Liver (tissue), 9 donors: ENCODE measurements around the gene ADCY9. TPM values are rescaled to one million over a fixed set of nuclear protein-coding genes. Genes with fewer than 3 reads are reported as not detected.

Source experiments
- DNase-seq: peaks from one replicate; pipeline ENCODE4 v3.0.0-alpha.2; 2017; ENCODE audit warnings: low spot score
- H3K27ac ChIP-seq, 2 donors: one replicate each; pipeline ENCODE4 v1.7.0; 2013; ENCODE audit warnings: inconsistent platforms in 2 of 2, low read length in 2 of 2, control low read depth in 1 of 2, low read depth in 1 of 2, mild to moderate bottlenecking in 1 of 2
- H3K27me3 ChIP-seq, 4 donors: one replicate each; pipeline versions ENCODE4 v1.6.1 to v1.7.0; 2013; ENCODE audit warnings: low read length in 3 of 4, inconsistent platforms in 1 of 4, mild to moderate bottlenecking in 1 of 4, moderate library complexity in 1 of 4; ENCODE audit not compliant: control insufficient read depth in 4 of 4, insufficient read depth in 4 of 4
- H3K36me3 ChIP-seq, 4 donors: one replicate each; pipeline versions ENCODE4 v1.6.1 to v1.7.0; 2013; ENCODE audit warnings: low read length in 3 of 4, mild to moderate bottlenecking in 3 of 4, low read depth in 1 of 4, moderate library complexity in 1 of 4; ENCODE audit not compliant: control insufficient read depth in 4 of 4, insufficient read depth in 3 of 4
- H3K4me1 ChIP-seq, 4 donors: one replicate each; pipeline versions ENCODE4 v1.6.1 to v1.7.0; 2013; ENCODE audit warnings: low read length in 3 of 4, mild to moderate bottlenecking in 3 of 4, moderate library complexity in 1 of 4; ENCODE audit not compliant: control insufficient read depth in 4 of 4, insufficient read depth in 4 of 4
- H3K4me3 ChIP-seq, 3 donors: one replicate each; pipeline versions ENCODE4 v1.6.1 to v1.7.0; 2013; ENCODE audit warnings: low read length in 3 of 3, control low read depth in 1 of 3, low read depth in 1 of 3, mild to moderate bottlenecking in 1 of 3
- H3K9ac ChIP-seq, 2 donors: one replicate each; pipeline ENCODE4 v1.7.0; 2013; ENCODE audit warnings: low read length in 2 of 2, mild to moderate bottlenecking in 2 of 2, moderate library complexity in 2 of 2, control low read depth in 1 of 2, low read depth in 1 of 2
- H3K9me3 ChIP-seq, 4 donors: one replicate each; pipeline versions ENCODE4 v1.6.1 to v1.7.0; 2013; ENCODE audit warnings: low read length in 3 of 4; ENCODE audit not compliant: control insufficient read depth in 4 of 4
- EGR1 ChIP-seq, 2 donors: IDR thresholded peaks; 2 replicates each; pipeline ENCODE4 v1.6.1; 2016 to 2018; ENCODE audit warnings: antibody characterized with exemption in 2 of 2, low read depth in 2 of 2
- FOXA1 ChIP-seq: IDR thresholded peaks from 2 replicates; pipeline ENCODE4 v1.6.1; 2016; ENCODE audit warnings: antibody characterized with exemption
- FOXA2 ChIP-seq: IDR thresholded peaks from 2 replicates; pipeline ENCODE4 v1.6.1; 2016; ENCODE audit warnings: antibody characterized with exemption
- GABPA ChIP-seq, 2 donors: IDR thresholded peaks in 1 of 2; conservative IDR thresholded peaks in 1 of 2; 2 replicates each; pipeline ENCODE4 v1.6.1; 2016; ENCODE audit warnings: antibody characterized with exemption in 2 of 2, mild to moderate bottlenecking in 1 of 2, moderate library complexity in 1 of 2
- HNF4A ChIP-seq, 2 donors: conservative IDR thresholded peaks; 2 replicates each; pipeline ENCODE4 v1.6.1; 2016; ENCODE audit warnings: antibody characterized with exemption in 2 of 2, mild to moderate bottlenecking in 2 of 2
- HNF4G ChIP-seq: IDR thresholded peaks from 2 replicates; pipeline ENCODE4 v1.6.1; 2016; ENCODE audit warnings: antibody characterized with exemption
- JUND ChIP-seq, 2 donors: IDR thresholded peaks; 2 replicates each; pipeline ENCODE4 v1.6.1; 2016; ENCODE audit warnings: antibody characterized with exemption in 2 of 2
- NR2F2 ChIP-seq: IDR thresholded peaks from 2 replicates; pipeline ENCODE4 v1.6.1; 2016; ENCODE audit warnings: antibody characterized with exemption
- RAD21 ChIP-seq, 2 donors: IDR thresholded peaks; 2 replicates each; pipeline ENCODE4 v1.6.1; 2016; ENCODE audit warnings: antibody characterized with exemption in 2 of 2, mild to moderate bottlenecking in 2 of 2
- RXRA ChIP-seq, 2 donors: IDR thresholded peaks; 2 replicates each; pipeline ENCODE4 v1.6.1; 2017 to 2018; ENCODE audit warnings: antibody characterized with exemption in 2 of 2, mild to moderate bottlenecking in 1 of 2
- SP1 ChIP-seq: IDR thresholded peaks from 2 replicates; pipeline ENCODE4 v1.6.1; 2018; ENCODE audit warnings: antibody characterized with exemption, mild to moderate bottlenecking
- TAF1 ChIP-seq: conservative IDR thresholded peaks from 2 replicates; pipeline ENCODE4 v1.6.1; 2016; ENCODE audit warnings: antibody characterized with exemption, mild to moderate bottlenecking
- YY1 ChIP-seq: IDR thresholded peaks from 2 replicates; pipeline ENCODE4 v1.6.1; 2016; ENCODE audit warnings: antibody characterized with exemption, mild to moderate bottlenecking
- WGBS: extraction: QIAGEN DNeasy Blood & Tissue Kit; methylation state at CpG from one replicate; pipeline ENCODE4 v1.1.7; 2013; 5-methylcytosine and 5-hydroxymethylcytosine counted together
- polyA plus RNA-seq, 2 donors: library from polyadenylated mRNA; stranded (reverse) in 1 of 2; unstranded in 1 of 2; fragments of 200-250 nt in 1 of 2; fragments of >200 nt in 1 of 2; fragmentation: Nextera tagmentation in 1 of 2; extraction: Ambion mirVana in 1 of 2; gene quantifications; one replicate each; pipeline versions ENCODE4 v1.2.1 to v1.2.3, GENCODE V29; 2013 to 2015
- total RNA-seq, 2 donors: library from RNA; depleted of rRNA; stranded (reverse); fragments of >200 nt; gene quantifications; one replicate each; pipeline ENCODE4 v1.2.3, GENCODE V29; 2014
- TF ChIP-seq, protein P1 (sequence below): fragments of 150-350 bp; IDR thresholded peaks from 2 replicates; pipeline ENCODE4 v1.5.1; 2017; ENCODE audit warnings: improper control_type of control experiment, low read depth, low read length; ENCODE audit not compliant: missing input control
- TF ChIP-seq, protein P2 (sequence below): IDR thresholded peaks from 2 replicates; pipeline ENCODE4 v1.6.1; 2016; ENCODE audit warnings: antibody characterized with exemption
- TF ChIP-seq, protein P3 (sequence below): IDR thresholded peaks from 2 replicates; pipeline ENCODE4 v1.6.1; 2016; ENCODE audit warnings: antibody characterized with exemption
- TF ChIP-seq, protein P4 (sequence below): IDR thresholded peaks from 2 replicates; pipeline ENCODE4 v1.6.1; 2016; ENCODE audit warnings: antibody characterized with exemption, mild to moderate bottlenecking
- TF ChIP-seq, protein P5 (sequence below): IDR thresholded peaks from 2 replicates; pipeline ENCODE4 v1.6.1; 2016; ENCODE audit warnings: antibody characterized with exemption
- donor health status: healthy.
- donor health status: healthy.
- donor health status: healthy.
- donor health status: healthy.
- donor health status: healthy.

The ADCY9 gene
- total and polyA plus RNA-seq, 4 donors: 3.6 to 25.1 (median 11.0) TPM

DNA sequence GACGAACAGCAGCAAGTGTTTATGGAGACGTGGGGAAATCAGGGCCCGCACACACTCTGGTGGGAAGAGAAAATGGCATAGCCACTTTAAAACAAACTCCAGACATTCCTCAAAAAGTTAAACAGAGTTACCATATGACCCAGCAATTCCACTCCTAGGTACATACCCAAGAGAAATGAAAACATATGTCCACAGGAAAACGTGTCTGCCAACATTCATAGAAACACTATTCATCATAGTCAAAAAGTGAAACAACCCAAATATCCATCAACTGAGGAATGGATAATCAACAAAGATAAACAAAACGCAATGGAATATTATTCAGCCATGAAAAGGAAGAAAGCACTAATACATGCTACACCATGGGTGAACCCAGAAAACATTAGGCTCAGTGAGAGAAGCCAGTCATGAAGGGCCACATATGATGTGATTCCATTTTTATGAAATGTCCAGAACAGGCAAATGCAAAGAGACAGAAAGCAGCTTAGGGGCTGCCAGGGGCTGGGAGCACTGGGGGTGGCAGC lies 32.8 kb downstream of the ADCY9 start (continued):
- TF ChIP-seq TAF1: no peak

DNA sequence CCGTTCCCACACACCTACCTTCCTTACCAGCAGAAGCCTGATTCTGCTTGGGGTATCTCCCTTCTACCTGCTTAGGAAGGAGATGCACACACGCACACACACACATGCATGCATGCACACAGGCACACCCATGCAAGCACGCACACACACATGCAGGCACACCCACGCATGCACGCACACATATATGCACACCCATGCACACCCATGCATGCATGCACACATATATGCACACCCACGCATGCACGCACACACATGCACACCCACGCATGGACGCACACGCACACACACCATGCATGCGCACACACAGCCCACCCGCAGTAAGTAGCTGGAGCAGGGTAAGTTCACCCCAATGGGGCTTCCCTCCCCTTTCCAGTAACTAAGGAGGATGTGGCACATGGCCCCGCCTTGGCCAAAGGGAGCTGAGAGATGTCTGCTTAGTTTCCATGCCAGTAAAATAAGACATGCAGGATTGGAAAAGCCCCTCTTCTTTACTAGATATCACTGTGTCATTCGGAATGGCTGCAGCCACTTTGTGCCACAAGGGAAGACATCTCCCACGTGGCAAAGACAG lies 33.7 kb downstream of the ADCY9 start:
- Histone ChIP-seq H3K36me3 (no peaks in the 10 kb centered on the region), H3K4me3 (no peak overlapping the region), H3K27ac (no peak overlapping the region), H3K27me3 (no peaks in the 10 kb centered on the region), H3K9me3 (no peaks in the 10 kb centered on the region), H3K9ac (no peak overlapping the region), H3K4me1 (peaks cover 0 to 9% (median 6%) of the 10 kb centered on the region in 4 donors)
- 92% methylated on average over 15 of the region's 15 CpGs for WGBS
- no peak for TF ChIP-seq HNF4G
- no peak for DNase-seq

DNA sequence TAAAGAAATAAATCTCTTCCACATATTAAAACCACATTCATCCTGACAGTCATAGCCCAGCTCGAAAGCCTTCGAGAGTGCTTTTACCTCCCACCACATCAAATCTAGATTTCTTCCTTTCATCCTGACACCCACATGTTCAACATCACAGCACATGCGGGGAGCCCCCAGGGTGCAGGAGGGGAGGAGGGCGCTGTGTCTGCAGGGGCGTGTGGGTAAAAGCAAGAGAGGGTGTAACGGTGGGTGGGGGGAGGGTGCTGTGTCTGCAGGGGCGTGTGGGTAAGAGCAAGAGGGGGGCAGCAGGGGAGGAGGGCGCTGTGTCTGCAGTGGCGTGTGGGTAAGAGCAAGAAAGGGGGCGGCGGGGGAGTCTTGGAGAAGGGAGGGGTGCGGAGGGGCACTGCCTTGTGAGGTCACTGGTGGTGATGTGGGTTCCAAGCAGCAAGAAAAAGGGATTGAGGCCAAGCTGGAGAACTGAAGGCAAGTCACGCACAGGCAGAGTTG lies 34.7 kb downstream of the ADCY9 start:
- no peak for TF ChIP-seq JUND (IDR thresholded peaks at IDR 0.05)
- no peak for TF ChIP-seq RXRA (IDR thresholded peaks at IDR 0.05)
- TF ChIP-seq NR2F2: no peak
- TF ChIP-seq, protein P1, sequence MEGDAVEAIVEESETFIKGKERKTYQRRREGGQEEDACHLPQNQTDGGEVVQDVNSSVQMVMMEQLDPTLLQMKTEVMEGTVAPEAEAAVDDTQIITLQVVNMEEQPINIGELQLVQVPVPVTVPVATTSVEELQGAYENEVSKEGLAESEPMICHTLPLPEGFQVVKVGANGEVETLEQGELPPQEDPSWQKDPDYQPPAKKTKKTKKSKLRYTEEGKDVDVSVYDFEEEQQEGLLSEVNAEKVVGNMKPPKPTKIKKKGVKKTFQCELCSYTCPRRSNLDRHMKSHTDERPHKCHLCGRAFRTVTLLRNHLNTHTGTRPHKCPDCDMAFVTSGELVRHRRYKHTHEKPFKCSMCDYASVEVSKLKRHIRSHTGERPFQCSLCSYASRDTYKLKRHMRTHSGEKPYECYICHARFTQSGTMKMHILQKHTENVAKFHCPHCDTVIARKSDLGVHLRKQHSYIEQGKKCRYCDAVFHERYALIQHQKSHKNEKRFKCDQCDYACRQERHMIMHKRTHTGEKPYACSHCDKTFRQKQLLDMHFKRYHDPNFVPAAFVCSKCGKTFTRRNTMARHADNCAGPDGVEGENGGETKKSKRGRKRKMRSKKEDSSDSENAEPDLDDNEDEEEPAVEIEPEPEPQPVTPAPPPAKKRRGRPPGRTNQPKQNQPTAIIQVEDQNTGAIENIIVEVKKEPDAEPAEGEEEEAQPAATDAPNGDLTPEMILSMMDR: no peak
- no peak for TF ChIP-seq FOXA1
- TF ChIP-seq, protein P2, sequence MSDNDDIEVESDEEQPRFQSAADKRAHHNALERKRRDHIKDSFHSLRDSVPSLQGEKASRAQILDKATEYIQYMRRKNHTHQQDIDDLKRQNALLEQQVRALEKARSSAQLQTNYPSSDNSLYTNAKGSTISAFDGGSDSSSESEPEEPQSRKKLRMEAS: no peak
- no peak for TF ChIP-seq HNF4A (conservative IDR thresholded peaks at IDR 0.05)
- TF ChIP-seq HNF4G: no peak
- TF ChIP-seq, protein P3, sequence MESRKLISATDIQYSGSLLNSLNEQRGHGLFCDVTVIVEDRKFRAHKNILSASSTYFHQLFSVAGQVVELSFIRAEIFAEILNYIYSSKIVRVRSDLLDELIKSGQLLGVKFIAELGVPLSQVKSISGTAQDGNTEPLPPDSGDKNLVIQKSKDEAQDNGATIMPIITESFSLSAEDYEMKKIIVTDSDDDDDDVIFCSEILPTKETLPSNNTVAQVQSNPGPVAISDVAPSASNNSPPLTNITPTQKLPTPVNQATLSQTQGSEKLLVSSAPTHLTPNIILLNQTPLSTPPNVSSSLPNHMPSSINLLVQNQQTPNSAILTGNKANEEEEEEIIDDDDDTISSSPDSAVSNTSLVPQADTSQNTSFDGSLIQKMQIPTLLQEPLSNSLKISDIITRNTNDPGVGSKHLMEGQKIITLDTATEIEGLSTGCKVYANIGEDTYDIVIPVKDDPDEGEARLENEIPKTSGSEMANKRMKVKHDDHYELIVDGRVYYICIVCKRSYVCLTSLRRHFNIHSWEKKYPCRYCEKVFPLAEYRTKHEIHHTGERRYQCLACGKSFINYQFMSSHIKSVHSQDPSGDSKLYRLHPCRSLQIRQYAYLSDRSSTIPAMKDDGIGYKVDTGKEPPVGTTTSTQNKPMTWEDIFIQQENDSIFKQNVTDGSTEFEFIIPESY: no peak
- TF ChIP-seq GABPA (IDR thresholded peaks at IDR 0.05 in 1 of 2, conservative IDR thresholded peaks at IDR 0.05 in 1 of 2): no peak
- TF ChIP-seq TAF1: no peak
- TF ChIP-seq, protein P4, sequence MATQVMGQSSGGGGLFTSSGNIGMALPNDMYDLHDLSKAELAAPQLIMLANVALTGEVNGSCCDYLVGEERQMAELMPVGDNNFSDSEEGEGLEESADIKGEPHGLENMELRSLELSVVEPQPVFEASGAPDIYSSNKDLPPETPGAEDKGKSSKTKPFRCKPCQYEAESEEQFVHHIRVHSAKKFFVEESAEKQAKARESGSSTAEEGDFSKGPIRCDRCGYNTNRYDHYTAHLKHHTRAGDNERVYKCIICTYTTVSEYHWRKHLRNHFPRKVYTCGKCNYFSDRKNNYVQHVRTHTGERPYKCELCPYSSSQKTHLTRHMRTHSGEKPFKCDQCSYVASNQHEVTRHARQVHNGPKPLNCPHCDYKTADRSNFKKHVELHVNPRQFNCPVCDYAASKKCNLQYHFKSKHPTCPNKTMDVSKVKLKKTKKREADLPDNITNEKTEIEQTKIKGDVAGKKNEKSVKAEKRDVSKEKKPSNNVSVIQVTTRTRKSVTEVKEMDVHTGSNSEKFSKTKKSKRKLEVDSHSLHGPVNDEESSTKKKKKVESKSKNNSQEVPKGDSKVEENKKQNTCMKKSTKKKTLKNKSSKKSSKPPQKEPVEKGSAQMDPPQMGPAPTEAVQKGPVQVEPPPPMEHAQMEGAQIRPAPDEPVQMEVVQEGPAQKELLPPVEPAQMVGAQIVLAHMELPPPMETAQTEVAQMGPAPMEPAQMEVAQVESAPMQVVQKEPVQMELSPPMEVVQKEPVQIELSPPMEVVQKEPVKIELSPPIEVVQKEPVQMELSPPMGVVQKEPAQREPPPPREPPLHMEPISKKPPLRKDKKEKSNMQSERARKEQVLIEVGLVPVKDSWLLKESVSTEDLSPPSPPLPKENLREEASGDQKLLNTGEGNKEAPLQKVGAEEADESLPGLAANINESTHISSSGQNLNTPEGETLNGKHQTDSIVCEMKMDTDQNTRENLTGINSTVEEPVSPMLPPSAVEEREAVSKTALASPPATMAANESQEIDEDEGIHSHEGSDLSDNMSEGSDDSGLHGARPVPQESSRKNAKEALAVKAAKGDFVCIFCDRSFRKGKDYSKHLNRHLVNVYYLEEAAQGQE: no peak
- no peak for TF ChIP-seq FOXA2
- no peak for TF ChIP-seq YY1
- no peak for TF ChIP-seq RAD21 (IDR thresholded peaks at IDR 0.05)
- no peak for TF ChIP-seq SP1
- TF ChIP-seq, protein P5, sequence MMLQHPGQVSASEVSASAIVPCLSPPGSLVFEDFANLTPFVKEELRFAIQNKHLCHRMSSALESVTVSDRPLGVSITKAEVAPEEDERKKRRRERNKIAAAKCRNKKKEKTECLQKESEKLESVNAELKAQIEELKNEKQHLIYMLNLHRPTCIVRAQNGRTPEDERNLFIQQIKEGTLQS: no peak
- TF ChIP-seq EGR1 (IDR thresholded peaks at IDR 0.05; ENCODE audit: low read depth in 2 of 2): no peak
- H3K27me3 ChIP-seq: no peaks in the 10 kb centered on the region
- H3K4me1 ChIP-seq: peaks cover 0 to 9% (median 4%) of the 10 kb centered on the region in 4 donors
- H3K36me3 ChIP-seq: no peaks in the 10 kb centered on the region
- no peak overlapping the region for H3K9ac ChIP-seq
- peak overlapping the region in 1 of 2 donors; percentile 52 for H3K27ac ChIP-seq
- 84% methylated on average over 13 of the region's 13 CpGs for WGBS
- no peak for DNase-seq
- no peak overlapping the region for H3K4me3 ChIP-seq
- no peaks in the 10 kb centered on the region for H3K9me3 ChIP-seq
